Activated CD4-positive, alpha-beta memory T cell treated with anti-CD3 and anti-CD28 coated beads for 36 hours (primary cell): Measurements from ENCODE around the gene SYNJ2BP. TPM values are rescaled to one million over a fixed set of nuclear protein-coding genes. Genes with fewer than 3 reads are reported as not detected.

Source experiments
- CTCF ChIA-PET: fragments of 350-600 bp; sonication (Branson Sonifier 250); formaldehyde crosslinking; loops from one replicate; lab custom pipeline; 2021; ENCODE audit warnings: antibody characterized with exemption, inconsistent platforms; lab: Charles Lee
- POLR2A ChIA-PET: fragments of 350-600 bp; sonication (Branson Sonifier 250); formaldehyde crosslinking; loops from one replicate; lab custom pipeline; 2021; ENCODE audit warnings: antibody characterized with exemption; lab: Charles Lee
- DNase-seq: peaks from one replicate; pipeline ENCODE4 v3.0.0-alpha.2; 2020
- H3K27ac Mint-ChIP-seq: one replicate; pipeline ENCODE4 v1.8.0; 2021; ENCODE audit warnings: mixed read lengths
- H3K27me3 Mint-ChIP-seq: one replicate; pipeline ENCODE4 v1.8.0; 2021; ENCODE audit warnings: mixed read lengths
- H3K36me3 Mint-ChIP-seq: one replicate; pipeline ENCODE4 v1.8.0; 2021; ENCODE audit warnings: mixed read lengths
- H3K4me1 Mint-ChIP-seq: one replicate; pipeline ENCODE4 v1.8.0; 2021; ENCODE audit warnings: low read depth, mixed read lengths
- H3K4me3 Mint-ChIP-seq: one replicate; pipeline ENCODE4 v1.8.0; 2021; ENCODE audit warnings: mild to moderate bottlenecking, mixed read lengths
- H3K9me3 Mint-ChIP-seq: one replicate; pipeline ENCODE4 v1.8.0; 2021; ENCODE audit warnings: mixed read lengths
- intact Hi-C: fragments of 100-400 bp; cut with micrococcal nuclease; formaldehyde crosslinking; loops from one replicate; pipeline ENCODE4 v1.15.1; 2023
- total RNA-seq, 2 experiments: library from RNA; stranded (reverse); gene quantifications; one replicate each; pipeline ENCODE4 v1.2.3, GENCODE V29; 2021

Gene SYNJ2BP
- total RNA-seq, 2 experiments from 2014 or later: 5.7 to 5.8 TPM

DNA sequence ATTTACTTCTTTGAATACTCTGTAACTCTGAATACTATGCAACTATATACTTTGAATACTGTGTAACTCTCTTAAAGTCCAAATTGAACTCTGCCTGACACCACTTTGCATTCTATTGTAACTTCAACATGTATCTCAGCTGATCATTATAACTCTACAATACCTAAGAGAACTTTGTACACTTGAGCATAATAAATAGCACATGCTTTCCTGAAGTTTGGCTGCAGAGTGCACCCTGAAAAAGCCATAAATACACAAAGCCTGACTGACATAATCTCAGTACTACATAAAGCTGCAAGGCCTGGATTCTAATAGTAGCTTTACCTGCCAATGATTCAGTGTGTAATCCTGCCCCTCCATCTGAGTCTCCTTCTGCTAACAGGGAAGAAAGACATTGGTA, 36.1 kb downstream of the SYNJ2BP start:
- intact Hi-C loops: no loop called here
- ChIA-PET POLR2A (no interaction called here), CTCF (no interaction called here)
- no peak for DNase-seq
- Mint-ChIP-seq H3K4me3 (no peak overlapping the region), H3K27me3 (no peaks in the 10 kb centered on the region), H3K4me1 (no peaks in the 10 kb centered on the region), H3K36me3 (peaks cover under 1% of the 10 kb centered on the region), H3K9me3 (no peaks in the 10 kb centered on the region), H3K27ac (no peak overlapping the region)

DNA sequence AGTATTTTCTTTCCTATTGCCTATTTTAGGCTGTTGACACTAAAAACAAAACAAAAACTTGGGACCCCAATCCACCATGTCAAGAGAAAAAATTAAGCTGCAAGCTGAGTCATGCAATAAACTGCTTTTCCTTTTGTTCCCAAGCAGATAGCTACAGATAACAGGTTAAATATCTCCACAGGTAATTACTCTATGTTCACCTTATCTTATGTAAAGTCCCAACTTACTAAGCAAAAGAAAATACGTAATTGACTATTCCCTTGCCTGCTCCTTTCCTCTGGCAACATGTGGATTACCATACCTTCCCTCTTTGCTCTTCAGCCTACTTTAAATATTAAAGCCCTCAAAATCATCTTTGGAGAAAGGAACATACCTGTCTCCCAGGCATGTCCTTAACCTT, 38.2 kb downstream of the SYNJ2BP start:
- Mint-ChIP-seq H3K9me3 (no peaks in the 10 kb centered on the region), H3K36me3 (no peaks in the 10 kb centered on the region), H3K27me3 (no peaks in the 10 kb centered on the region), H3K4me3 (no peak overlapping the region), H3K27ac (no peak overlapping the region), H3K4me1 (no peaks in the 10 kb centered on the region)
- POLR2A ChIA-PET: no interaction called here
- intact Hi-C loops: no loop called here
- CTCF ChIA-PET: no interaction called here
- no peak for DNase-seq

Other genes starting within 250 kb of the SYNJ2BP start
- under 1 TPM; 0.31 TPM for gene SLC8A3, start 228.1 kb downstream of the SYNJ2BP start, total RNA-seq
- 10 to 100 TPM; 54.6 to 56.5 TPM for gene COX16, start 57.4 kb downstream of the SYNJ2BP start, total RNA-seq
- under 1 TPM; 0.14 to 0.15 TPM for gene ADAM21, start 35.1 kb upstream of the SYNJ2BP start, total RNA-seq
- gene ADAM20, start 117.9 kb upstream of the SYNJ2BP start, total RNA-seq: under 1 TPM; 0.36 to 0.38 TPM
- 10 to 100 TPM; 39.7 to 47.1 TPM for gene MED6, start 183.6 kb upstream of the SYNJ2BP start, total RNA-seq
- gene TTC9, start 224.8 kb upstream of the SYNJ2BP start, total RNA-seq: 1 to 10 TPM; 8.6 to 9.5 TPM